Choroid plexus epithelial cell (primary cell): Measurements from ENCODE around the gene MGAT4B.
"Not testable (repeated sequence)": the region's sequence is repeated elsewhere in the genome, so short reads cannot be mapped to it uniquely, and the experiment has no call there.

Experiments
- DNase-seq: peaks from one replicate; pipeline ENCODE4 v3.0.0-alpha.2; 2010; ENCODE audit warnings: low read depth
- H3K4me3 ChIP-seq: 2 replicates; pipeline ENCODE4 v1.5.1; 2011; ENCODE audit warnings: low read depth, mild to moderate bottlenecking, control low read depth, low read length, moderate library complexity
- CTCF ChIP-seq: conservative IDR thresholded peaks from 2 replicates; pipeline ENCODE4 v1.5.1; 2011; ENCODE audit warnings: low read depth, mild to moderate bottlenecking, control low read depth, inconsistent platforms, low read length, moderate library complexity

MGAT4B gene

GRCh38 chr5:179839328-179840256 is 32.9 kb upstream of the MGAT4B start:
- TF ChIP-seq CTCF, result no peak
- no peak overlapping the region for H3K4me3 ChIP-seq
- peak; percentile 51 for DNase-seq

GRCh38 chr5:179837076-179838011 is 30.7 kb upstream of the MGAT4B start:
- no peak for TF ChIP-seq CTCF
- no peak for DNase-seq
- H3K4me3 ChIP-seq, result no peak overlapping the region

GRCh38 chr5:179836225-179837019 is 29.8 kb upstream of the MGAT4B start:
- DNase-seq, result peak; percentile 78

GRCh38 chr5:179834871-179835270 is 28.2 kb upstream of the MGAT4B start:
- not testable (repeated sequence) for H3K4me3 ChIP-seq, DNase-seq

More at GRCh38 chr5:179836225-179837019, 29.8 kb upstream of the MGAT4B start:
- H3K4me3 ChIP-seq, result no peak overlapping the region
- no peak for TF ChIP-seq CTCF

- H3K4me3 ChIP-seq, result no peak overlapping the region
- no peak for TF ChIP-seq CTCF
- DNase-seq, result peak; percentile 7
Measured at GRCh38 chr5:179834120-179834519, 27.5 kb upstream of the MGAT4B start.

- H3K4me3 ChIP-seq, result no peak overlapping the region
- peak; percentile 2 for DNase-seq
- TF ChIP-seq CTCF, result no peak
Measured at GRCh38 chr5:179833709-179834070, 27.0 kb upstream of the MGAT4B start.
